Measurements from ENCODE around the gene GABBR2. TPM values are rescaled to one million over a fixed set of nuclear protein-coding genes. Genes with fewer than 3 reads are reported as not detected.

Gene GABBR2
- total RNA-seq, 3 donors from 2014 or later: not detected

- Histone ChIP-seq H3K27me3 (no peaks in the 10 kb centered on the region), H3K36me3 (no peaks in the 10 kb centered on the region), H3K9me3 (no peaks in the 10 kb centered on the region), H3K27ac (no peak overlapping the region), H3K4me1 (no peaks in the 10 kb centered on the region), H3K4me3 (no peak overlapping the region)
- peak; percentile 64 to 72 for DNase-seq (ENCODE audit: low spot score in 2 of 2)
- intact Hi-C loops (cut with DNase I; ENCODE audit: low total_unique reads): no loop called here
- TF ChIP-seq POLR2A (IDR thresholded peaks at IDR 0.05) (no peak), POLR2AphosphoS5 (IDR thresholded peaks at IDR 0.05) (peak in 1 of 3 donors; percentile 31), CTCF (IDR thresholded peaks at IDR 0.05) (peak; percentile 56 to 89 (median 88))
These were observed 445.0 kb downstream of the GABBR2 start for GRCh38 chr9:98263482-98264357.

GRCh38 chr9:98263080-98263479 is 445.7 kb downstream of the GABBR2 start:
- no peak overlapping the region for H3K4me3 ChIP-seq
- TF ChIP-seq CTCF (IDR thresholded peaks at IDR 0.05) (no peak), POLR2AphosphoS5 (IDR thresholded peaks at IDR 0.05) (no peak), POLR2A (IDR thresholded peaks at IDR 0.05) (no peak)

DNA sequence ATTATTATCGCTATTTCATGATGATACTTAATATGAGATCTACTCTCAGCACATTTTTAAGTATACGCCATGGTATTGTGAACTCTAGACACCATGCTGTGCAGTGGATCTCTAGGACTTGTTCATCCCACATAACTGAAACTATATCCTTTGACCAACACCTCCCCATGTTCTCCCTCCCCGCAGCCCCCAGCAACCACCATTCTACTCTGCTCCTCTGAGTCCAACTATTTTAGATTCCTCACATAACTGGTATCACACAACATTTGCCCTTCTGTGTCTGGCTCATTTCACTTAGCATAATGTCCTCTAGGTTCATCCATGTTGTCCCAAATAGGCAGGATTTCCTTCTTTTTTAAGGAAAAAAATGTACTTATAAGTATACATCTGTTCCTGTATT is 446.7 kb downstream of the GABBR2 start:
- Histone ChIP-seq H3K4me1 (no peaks in the 10 kb centered on the region), H3K36me3 (no peaks in the 10 kb centered on the region), H3K4me3 (no peak overlapping the region), H3K27me3 (no peaks in the 10 kb centered on the region), H3K9me3 (no peaks in the 10 kb centered on the region), H3K27ac (no peak overlapping the region)
- TF ChIP-seq CTCF (IDR thresholded peaks at IDR 0.05) (no peak), POLR2AphosphoS5 (IDR thresholded peaks at IDR 0.05) (no peak), POLR2A (IDR thresholded peaks at IDR 0.05) (no peak)
- no peak for DNase-seq (ENCODE audit: low spot score in 2 of 2)
- intact Hi-C loops (cut with DNase I; ENCODE audit: low total_unique reads): no loop called here

More at GRCh38 chr9:98263080-98263479, 445.7 kb downstream of the GABBR2 start:
- intact Hi-C loops (cut with DNase I; ENCODE audit: low total_unique reads): no loop called here
- no peaks in the 10 kb centered on the region for H3K9me3 ChIP-seq
- no peaks in the 10 kb centered on the region for H3K4me1 ChIP-seq
- no peaks in the 10 kb centered on the region for H3K36me3 ChIP-seq
- H3K27me3 ChIP-seq: no peaks in the 10 kb centered on the region
- no peak for DNase-seq (ENCODE audit: low spot score in 2 of 2)
- H3K27ac ChIP-seq: no peak overlapping the region

DNA sequence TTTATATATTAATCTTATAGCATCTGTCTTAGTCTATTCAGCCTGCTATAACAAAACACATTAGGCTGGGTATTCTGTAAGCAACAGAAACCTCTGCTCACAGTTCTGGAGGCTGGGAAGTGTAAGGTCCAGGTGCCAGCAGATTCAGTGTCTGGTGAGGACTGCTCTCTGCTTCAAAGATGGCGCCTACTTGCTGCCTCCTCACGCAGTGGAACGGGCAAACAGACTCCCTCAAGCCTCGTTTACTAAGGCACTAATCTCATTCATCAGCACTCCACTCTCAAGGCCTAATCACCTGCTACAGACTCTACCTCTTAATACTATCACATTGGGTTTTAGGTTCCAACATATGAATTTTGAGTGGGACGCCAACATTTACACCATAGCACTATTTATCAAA is 448.1 kb downstream of the GABBR2 start:
- TF ChIP-seq CTCF (IDR thresholded peaks at IDR 0.05) (no peak), POLR2A (IDR thresholded peaks at IDR 0.05) (no peak), POLR2AphosphoS5 (IDR thresholded peaks at IDR 0.05) (no peak)
- intact Hi-C loops (cut with DNase I; ENCODE audit: low total_unique reads): no loop called here
- Histone ChIP-seq H3K4me3 (no peak overlapping the region), H3K36me3 (no peaks in the 10 kb centered on the region), H3K4me1 (no peaks in the 10 kb centered on the region), H3K27ac (no peak overlapping the region), H3K9me3 (no peaks in the 10 kb centered on the region), H3K27me3 (no peaks in the 10 kb centered on the region)
- DNase-seq (ENCODE audit: low spot score in 2 of 2): no peak

DNA sequence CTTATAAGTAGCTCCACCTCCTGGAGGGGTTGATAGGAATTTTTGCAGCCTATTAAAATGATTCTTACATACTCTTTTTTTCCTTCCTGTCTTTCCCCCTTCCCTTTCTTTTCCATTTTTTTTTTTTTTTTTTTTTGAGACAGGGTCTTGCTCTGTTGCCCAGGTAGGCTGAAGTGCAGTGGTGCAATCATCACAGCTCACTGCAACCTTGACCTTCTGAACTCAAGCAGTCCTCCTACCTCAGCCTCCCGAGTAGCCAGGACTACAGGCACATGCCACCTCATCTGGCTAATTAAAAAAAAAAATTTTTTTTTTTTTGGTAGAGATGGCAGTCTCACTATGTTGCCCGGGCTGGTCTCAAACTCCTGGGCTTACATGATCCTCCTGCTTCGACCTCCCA is 448.9 kb downstream of the GABBR2 start:
- H3K27ac ChIP-seq: no peak overlapping the region
- H3K36me3 ChIP-seq: no peaks in the 10 kb centered on the region
- H3K4me3 ChIP-seq: no peak overlapping the region
- no peaks in the 10 kb centered on the region for H3K4me1 ChIP-seq
- no peaks in the 10 kb centered on the region for H3K9me3 ChIP-seq
- no peak for DNase-seq (ENCODE audit: low spot score in 2 of 2)
- H3K27me3 ChIP-seq: no peaks in the 10 kb centered on the region
- intact Hi-C loops (cut with DNase I; ENCODE audit: low total_unique reads): loop anchor here (5.0 to 10.0 kb wide), 2 partner anchors 65 to 337 kb away; partner anchors contain the start of genes CORO2A and TRMO
- TF ChIP-seq POLR2AphosphoS5 (IDR thresholded peaks at IDR 0.05) (no peak), CTCF (IDR thresholded peaks at IDR 0.05) (no peak), POLR2A (IDR thresholded peaks at IDR 0.05) (no peak)

All from breast epithelium (tissue), 4 donors.